Tibial nerve (tissue), 4 donors: Measurements from ENCODE around the gene LGR6.

Source experiments
- EP300 ChIP-seq, 2 donors: sonication (generic); formaldehyde crosslinking; IDR thresholded peaks; one replicate each; pipeline ENCODE4 v1.6.1; 2017; ENCODE audit warnings: antibody characterized with exemption in 2 of 2, mild to moderate bottlenecking in 1 of 2
- POLR2A ChIP-seq, 2 donors: fragments of 450-650 bp; IDR thresholded peaks; one replicate each; pipeline ENCODE4 v1.6.1; 2017; ENCODE audit warnings: antibody characterized with exemption in 2 of 2, mild to moderate bottlenecking in 2 of 2, moderate library complexity in 2 of 2
- TF ChIP-seq, protein P1 (sequence below), 5 experiments: fragments of 200-600 bp in 3 of 5; fragments of 450-650 bp in 2 of 5; sonication (generic) in 3 of 5; IDR thresholded peaks; one replicate each; pipeline ENCODE4 v1.5.1; 2016 to 2019; ENCODE audit warnings: antibody characterized with exemption in 5 of 5, mild to moderate bottlenecking in 3 of 5, moderate library complexity in 2 of 5

DNA sequence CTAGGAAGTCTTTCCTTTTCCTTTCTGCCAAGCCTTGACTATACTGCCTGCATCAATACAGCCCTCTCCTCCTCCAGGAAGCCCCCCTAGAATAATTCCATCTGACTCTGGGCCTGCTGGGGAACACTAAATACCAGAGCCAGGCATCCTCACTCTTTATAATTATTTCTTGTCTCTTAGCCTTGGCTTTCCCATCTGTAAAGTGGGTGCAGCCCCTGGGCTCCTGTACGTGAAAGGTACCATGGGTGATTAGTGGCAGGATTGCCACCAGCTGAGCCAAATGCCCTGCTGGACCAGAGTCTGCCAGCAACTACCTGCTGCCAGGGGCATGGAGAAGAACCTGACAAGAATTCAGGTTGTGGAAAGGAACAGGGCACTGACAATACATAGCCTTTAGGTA, 58.7 kb downstream of the LGR6 start:
- no peak for TF ChIP-seq POLR2A (IDR thresholded peaks at IDR 0.05)
- TF ChIP-seq, protein P1, sequence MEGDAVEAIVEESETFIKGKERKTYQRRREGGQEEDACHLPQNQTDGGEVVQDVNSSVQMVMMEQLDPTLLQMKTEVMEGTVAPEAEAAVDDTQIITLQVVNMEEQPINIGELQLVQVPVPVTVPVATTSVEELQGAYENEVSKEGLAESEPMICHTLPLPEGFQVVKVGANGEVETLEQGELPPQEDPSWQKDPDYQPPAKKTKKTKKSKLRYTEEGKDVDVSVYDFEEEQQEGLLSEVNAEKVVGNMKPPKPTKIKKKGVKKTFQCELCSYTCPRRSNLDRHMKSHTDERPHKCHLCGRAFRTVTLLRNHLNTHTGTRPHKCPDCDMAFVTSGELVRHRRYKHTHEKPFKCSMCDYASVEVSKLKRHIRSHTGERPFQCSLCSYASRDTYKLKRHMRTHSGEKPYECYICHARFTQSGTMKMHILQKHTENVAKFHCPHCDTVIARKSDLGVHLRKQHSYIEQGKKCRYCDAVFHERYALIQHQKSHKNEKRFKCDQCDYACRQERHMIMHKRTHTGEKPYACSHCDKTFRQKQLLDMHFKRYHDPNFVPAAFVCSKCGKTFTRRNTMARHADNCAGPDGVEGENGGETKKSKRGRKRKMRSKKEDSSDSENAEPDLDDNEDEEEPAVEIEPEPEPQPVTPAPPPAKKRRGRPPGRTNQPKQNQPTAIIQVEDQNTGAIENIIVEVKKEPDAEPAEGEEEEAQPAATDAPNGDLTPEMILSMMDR (IDR thresholded peaks at IDR 0.05): no peak
- TF ChIP-seq EP300 (IDR thresholded peaks at IDR 0.05): no peak
